Epithelial cell of proximal tubule (primary cell): ENCODE data around the gene GJB4. TPM values are rescaled to one million over a fixed set of nuclear protein-coding genes. Genes with fewer than 3 reads are reported as not detected.
A peak's percentile ranks its signal among the peaks of the same experiment; 100 is the strongest.

ENCODE experiments used
- DNase-seq: peaks from one replicate; pipeline ENCODE4 v3.0.0-alpha.2; 2011; ENCODE audit warnings: low read depth
- H3K4me3 ChIP-seq: 2 replicates; pipeline ENCODE4 v1.5.1; 2011; ENCODE audit warnings: low read depth, mild to moderate bottlenecking, low read length
- total RNA-seq: library from RNA; depleted of rRNA; stranded (reverse); fragments of >200 nt; gene quantifications from 2 replicates; pipeline ENCODE4 v1.2.3, GENCODE V29; 2015
- TF ChIP-seq, protein P1 (sequence below): conservative IDR thresholded peaks from 2 replicates; pipeline ENCODE4 v1.5.1; 2012; ENCODE audit warnings: low read depth, mild to moderate bottlenecking, low read length

Gene GJB4
- 0.87 and 2.9 TPM in 2 replicates for total RNA-seq

DNA sequence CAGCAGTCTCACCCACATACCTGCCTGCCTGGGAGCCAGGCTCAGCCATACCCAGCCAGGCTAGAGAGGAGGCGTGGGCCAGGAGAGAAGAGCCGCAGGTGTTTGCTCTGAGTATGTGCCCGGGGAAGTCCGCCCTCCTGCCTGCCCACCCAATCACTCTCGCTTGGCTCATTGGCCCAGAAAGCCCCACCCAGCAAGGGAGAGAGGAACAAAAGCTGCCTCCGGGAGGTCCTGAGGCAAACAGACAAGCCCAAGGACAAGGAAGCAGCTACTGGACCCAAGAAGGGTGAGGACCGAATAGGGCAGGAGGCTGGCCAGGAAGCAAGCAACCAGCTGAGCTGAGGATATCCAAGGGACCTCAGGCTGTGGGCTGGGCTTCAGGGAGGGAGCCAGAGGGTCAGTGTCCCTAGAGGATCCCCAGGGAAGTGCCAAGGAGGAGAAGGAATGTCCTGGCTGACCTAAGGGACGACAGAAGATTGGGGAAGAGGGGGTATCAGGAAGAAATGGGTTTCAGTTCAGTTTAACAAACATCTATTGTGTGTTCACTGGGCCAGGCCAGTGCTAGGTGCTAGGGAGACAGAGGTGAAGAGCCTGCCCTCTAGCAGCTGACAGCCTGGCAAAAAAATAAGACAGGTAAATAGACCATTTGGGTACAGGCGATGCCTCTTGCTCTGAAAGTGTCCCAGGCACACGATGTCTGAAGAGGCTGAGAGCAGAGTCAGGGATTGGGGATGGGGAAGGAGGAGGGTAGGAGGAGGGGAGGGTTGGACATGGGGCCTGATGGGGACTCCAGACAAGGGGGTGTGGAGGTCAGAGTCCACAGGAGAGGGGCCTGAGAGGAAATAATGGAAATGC lies at the start of gene GJB4:
GJB4 (plus strand) TSS at position 238 of the 855 bp plus-strand sequence. CDS start 1,515 bp downstream, outside the sequence.
- TF ChIP-seq, protein P1, sequence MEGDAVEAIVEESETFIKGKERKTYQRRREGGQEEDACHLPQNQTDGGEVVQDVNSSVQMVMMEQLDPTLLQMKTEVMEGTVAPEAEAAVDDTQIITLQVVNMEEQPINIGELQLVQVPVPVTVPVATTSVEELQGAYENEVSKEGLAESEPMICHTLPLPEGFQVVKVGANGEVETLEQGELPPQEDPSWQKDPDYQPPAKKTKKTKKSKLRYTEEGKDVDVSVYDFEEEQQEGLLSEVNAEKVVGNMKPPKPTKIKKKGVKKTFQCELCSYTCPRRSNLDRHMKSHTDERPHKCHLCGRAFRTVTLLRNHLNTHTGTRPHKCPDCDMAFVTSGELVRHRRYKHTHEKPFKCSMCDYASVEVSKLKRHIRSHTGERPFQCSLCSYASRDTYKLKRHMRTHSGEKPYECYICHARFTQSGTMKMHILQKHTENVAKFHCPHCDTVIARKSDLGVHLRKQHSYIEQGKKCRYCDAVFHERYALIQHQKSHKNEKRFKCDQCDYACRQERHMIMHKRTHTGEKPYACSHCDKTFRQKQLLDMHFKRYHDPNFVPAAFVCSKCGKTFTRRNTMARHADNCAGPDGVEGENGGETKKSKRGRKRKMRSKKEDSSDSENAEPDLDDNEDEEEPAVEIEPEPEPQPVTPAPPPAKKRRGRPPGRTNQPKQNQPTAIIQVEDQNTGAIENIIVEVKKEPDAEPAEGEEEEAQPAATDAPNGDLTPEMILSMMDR, result peak; percentile 4
- DNase-seq, result no peak
- H3K4me3 ChIP-seq, result no peak within 1 kb of the TSS

DNA sequence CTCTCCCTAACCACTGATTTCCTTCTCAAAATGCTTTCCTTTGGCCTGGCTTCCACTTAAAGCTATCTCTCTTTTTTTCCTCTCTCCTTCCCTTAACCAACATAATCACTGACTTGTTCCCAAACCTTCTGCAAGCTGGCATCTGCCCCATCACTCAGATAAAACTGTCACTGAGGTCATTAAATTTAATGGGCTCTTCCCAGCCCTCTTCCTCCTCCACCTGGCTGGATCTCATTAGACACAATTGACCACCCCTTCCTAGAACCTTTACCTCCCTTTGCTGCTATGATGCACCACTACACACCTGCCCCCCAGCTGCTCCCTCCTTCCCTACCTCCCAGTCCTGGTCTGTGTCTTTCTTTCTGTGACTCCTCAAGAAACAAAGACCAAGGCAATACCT lies 48.7 kb upstream of the GJB4 start:
- H3K4me3 ChIP-seq, result no peak overlapping the region
- TF ChIP-seq, protein P1, result no peak
- no peak for DNase-seq

DNA sequence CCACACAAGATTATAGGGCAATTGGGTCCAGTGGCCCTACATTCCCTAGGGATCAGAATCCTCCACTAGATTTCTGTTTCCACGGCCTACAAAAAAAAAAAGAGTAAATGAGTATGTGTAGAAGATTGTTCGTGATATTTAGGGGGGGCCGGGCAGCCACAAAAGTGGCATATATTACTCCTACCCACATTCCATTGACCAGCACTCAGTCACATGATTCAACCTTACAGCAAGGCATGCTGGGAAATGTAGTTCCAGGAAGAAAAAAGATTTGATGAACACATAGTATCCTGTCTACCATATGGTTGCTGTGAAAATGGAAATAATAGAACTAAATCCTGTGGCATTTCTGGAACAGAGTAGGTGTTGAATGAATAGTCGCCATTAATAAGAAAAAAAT lies 48.1 kb upstream of the GJB4 start:
- no peak for DNase-seq
- TF ChIP-seq, protein P1, result no peak
- no peak overlapping the region for H3K4me3 ChIP-seq

DNA sequence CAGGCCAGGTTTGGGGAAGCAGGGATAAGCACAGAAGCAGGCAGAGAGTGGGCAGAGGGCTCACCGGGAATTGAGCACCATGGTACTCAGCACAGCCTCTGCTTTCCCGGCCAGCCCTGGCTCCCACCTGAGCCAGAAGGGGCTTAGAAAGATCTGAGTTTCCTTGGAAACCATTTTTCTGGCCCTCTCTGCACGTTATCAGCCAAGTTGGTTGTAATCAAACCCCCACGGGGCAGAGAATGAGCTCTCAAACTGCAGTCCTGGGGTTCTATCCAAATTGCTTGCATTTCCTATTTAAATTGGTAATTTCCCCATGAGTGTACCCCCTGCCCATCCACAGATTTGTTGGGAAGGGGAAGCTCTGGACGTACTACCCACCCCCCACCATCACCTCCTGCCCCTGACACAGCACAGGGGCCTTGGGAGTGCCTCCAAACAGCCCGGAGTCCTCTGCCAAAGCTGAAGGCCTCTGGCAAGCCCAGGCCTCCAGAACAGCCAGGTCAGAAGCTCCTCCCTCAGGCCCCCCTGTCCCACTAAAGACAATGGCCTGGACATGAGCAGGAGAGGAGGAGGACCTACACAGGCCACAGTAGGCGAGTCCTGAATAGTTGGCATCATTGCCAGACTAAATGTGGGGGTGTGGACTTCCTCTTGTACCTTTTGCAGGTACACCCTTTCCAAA lies 47.4 kb upstream of the GJB4 start:
- H3K4me3 ChIP-seq, result no peak overlapping the region
- TF ChIP-seq, protein P1, result no peak
- no peak for DNase-seq

DNA sequence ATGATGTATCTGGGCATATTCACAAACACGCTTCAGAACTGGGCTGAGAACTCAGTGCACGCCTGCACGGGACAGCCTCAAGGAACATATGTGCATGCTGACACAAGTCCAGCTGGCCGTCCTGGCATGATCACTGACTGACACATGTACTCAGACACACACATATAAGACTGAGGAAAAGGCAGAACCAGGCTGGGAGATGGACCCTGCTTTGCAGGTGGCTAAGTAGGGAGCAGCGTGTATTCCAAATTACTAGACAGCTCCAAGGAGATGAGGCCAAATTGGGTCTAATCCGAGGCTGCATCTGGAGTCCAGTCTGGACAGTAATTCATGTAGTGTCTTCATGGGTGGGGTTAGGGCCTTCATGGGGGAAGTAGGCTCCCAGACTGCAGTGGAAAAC lies 46.1 kb upstream of the GJB4 start:
- DNase-seq, result no peak

DNA sequence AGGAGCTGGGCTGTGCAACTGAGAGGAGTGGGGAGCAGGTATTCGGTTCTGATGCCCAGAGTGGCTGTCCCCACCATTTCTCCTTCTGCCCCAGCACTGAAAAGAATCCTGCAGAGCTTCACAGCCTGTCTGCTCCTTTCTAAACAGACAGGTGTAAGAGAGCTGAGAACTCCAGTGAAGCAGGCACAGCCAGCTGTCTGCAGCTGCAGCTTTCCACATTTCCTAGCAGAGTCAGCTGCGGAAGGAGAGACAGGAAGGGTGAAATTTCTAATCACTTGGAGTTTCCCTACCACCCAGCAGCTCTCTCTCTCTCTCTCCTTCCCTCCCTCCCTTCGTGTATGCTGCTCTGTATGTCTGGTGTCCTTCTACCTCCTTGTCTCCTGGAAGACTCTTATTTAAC lies 45.2 kb upstream of the GJB4 start:
- DNase-seq, result no peak
- TF ChIP-seq, protein P1, result no peak
- no peak overlapping the region for H3K4me3 ChIP-seq

More for the DNA sequence above, 46.1 kb upstream of the GJB4 start:
- no peak overlapping the region for H3K4me3 ChIP-seq
- TF ChIP-seq, protein P1, result no peak
